Caco-2 (cell line): ENCODE data around the gene TRMT61A. TPM values are rescaled to one million over a fixed set of nuclear protein-coding genes. Genes with fewer than 3 reads are reported as not detected.

Experiments
- BruUV-seq: library from RNA; stranded (reverse); fragments of 400-500 nt; replicated peaks from 2 replicates; lab custom pipeline; 2021; lab: Mats Ljungman, UMichigan
- CTCF ChIA-PET: fragments of 300-600 bp; sonication (Branson Sonifier 250); formaldehyde crosslinking; loops from one replicate; lab custom pipeline; 2022; ENCODE audit warnings: antibody characterized with exemption; lab: Charles Lee
- POLR2A ChIA-PET: fragments of 300-600 bp; sonication (Branson Sonifier 250); formaldehyde crosslinking; loops from one replicate; lab custom pipeline; 2022; ENCODE audit warnings: antibody characterized with exemption; lab: Charles Lee
- DNase-seq, 2 experiments: peaks; one replicate each; pipeline versions ENCODE4 v3.0.0 to v3.0.0-alpha.2; 2020 to 2022
- H3K27me3 ChIP-seq: replicated peaks from 2 replicates; pipeline ENCODE4 v1.6.0; 2011; ENCODE audit warnings: low read length; ENCODE audit not compliant: control insufficient read depth, insufficient read depth
- H3K36me3 ChIP-seq: 2 replicates; pipeline ENCODE4 v1.5.1; 2011; ENCODE audit warnings: low read length; ENCODE audit not compliant: control insufficient read depth, insufficient read depth
- H3K4me1 ChIP-seq: fragments of 250-450 bp; sonication (Bioruptor Pico); 2 replicates; pipeline ENCODE4 v1.5.1; 2020; ENCODE audit warnings: mild to moderate bottlenecking
- H3K4me3 ChIP-seq: 2 replicates; pipeline ENCODE4 v1.5.1; 2011; ENCODE audit warnings: low read depth, mild to moderate bottlenecking, control low read depth, low read length
- H3K9me3 ChIP-seq: fragments of 250-450 bp; sonication (Bioruptor Pico); 2 replicates; pipeline ENCODE4 v1.5.1; 2020; ENCODE audit warnings: mild to moderate bottlenecking, moderate library complexity
- H3K27ac Mint-ChIP-seq: one replicate; pipeline ENCODE4 v1.8.0; 2022; ENCODE audit warnings: mixed read lengths; ENCODE audit not compliant: unreplicated experiment
- H3K27me3 Mint-ChIP-seq: one replicate; pipeline ENCODE4 v1.8.0; 2022; ENCODE audit warnings: mixed read lengths; ENCODE audit not compliant: insufficient read depth, unreplicated experiment
- H3K36me3 Mint-ChIP-seq: one replicate; pipeline ENCODE4 v1.8.0; 2022; ENCODE audit warnings: mild to moderate bottlenecking, mixed read lengths; ENCODE audit not compliant: insufficient read depth, unreplicated experiment
- H3K4me1 Mint-ChIP-seq: one replicate; pipeline ENCODE4 v1.8.0; 2022; ENCODE audit warnings: low read depth, mixed read lengths; ENCODE audit not compliant: unreplicated experiment
- H3K4me3 Mint-ChIP-seq: one replicate; pipeline ENCODE4 v1.8.0; 2022; ENCODE audit warnings: mild to moderate bottlenecking, moderate library complexity, mixed read lengths; ENCODE audit not compliant: unreplicated experiment
- H3K9me3 Mint-ChIP-seq: one replicate; pipeline ENCODE4 v1.8.0; 2022; ENCODE audit warnings: mixed read lengths; ENCODE audit not compliant: unreplicated experiment
- intact Hi-C: fragments of 100-400 bp; cut with micrococcal nuclease; formaldehyde crosslinking; loops from one replicate; pipeline ENCODE4 v1.10.0; 2022; ENCODE audit not compliant: unreplicated experiment
- total RNA-seq: library from RNA; stranded (reverse); gene quantifications from 2 replicates; pipeline ENCODE4 v1.2.3, GENCODE V29; 2022
- TF ChIP-seq, protein P1 (sequence below), 2 experiments: fragments of 200-600 bp in 1 of 2; IDR thresholded peaks; 1 replicate in 1 of 2; 2 replicates in 1 of 2; pipeline versions ENCODE4 v1.5.1 to v1.8.0; 2011 to 2022; ENCODE audit warnings: antibody characterized with exemption in 1 of 2, control low read depth in 1 of 2, inconsistent platforms in 1 of 2, low read depth in 1 of 2, low read length in 1 of 2, mild to moderate bottlenecking in 1 of 2, moderate library complexity in 1 of 2; ENCODE audit not compliant: insufficient read depth in 1 of 2, severe bottlenecking in 1 of 2, unreplicated experiment in 1 of 2

Gene TRMT61A
- total RNA-seq, 1 experiment from 2014 or later: 22.3 TPM

DNA sequence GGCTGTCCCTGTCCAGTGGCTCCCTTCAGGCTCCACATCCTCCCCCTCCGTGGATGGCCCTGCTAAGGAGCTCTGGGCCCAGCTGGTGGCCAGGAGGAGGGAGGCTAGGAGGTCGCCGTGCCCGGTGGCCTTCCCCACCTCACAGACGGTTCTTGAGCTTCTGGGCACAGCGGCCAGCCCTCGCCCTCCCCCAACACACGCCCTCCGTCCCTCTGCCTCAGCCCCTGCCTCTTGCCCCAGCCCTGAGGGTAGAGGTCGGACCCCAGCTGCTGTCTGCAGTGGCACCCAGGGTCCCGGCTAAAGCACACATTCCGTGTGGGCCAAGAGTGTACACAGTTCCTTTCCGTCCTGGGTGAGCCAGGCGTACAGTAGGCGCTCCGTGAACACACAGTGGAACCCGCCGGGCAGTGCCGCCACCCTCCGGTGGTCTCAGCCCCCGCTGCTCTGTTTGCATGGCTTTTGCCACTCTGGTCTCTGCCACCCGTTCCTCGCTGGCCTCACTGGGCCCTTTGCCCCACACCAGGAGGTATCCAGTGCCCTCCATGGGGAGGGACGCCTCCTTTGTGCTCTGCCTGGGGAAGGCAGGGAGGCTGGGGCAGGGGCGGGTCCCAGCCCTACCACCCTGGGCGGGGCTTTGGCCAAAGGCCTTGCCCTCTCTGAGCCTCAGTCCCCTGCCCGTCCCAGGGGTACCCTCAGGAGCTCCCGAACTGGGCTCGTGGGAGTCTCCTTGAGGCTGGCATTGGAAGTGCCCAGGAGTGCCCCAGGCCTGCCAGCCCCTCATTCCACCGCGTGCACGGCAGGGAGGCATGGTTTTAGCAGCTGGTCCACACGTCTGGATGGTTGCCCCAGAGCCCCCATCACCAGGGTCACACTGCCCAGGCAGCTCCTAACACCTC lies 13.0 kb downstream of the TRMT61A start:
- intact Hi-C loops: no loop called here
- H3K4me3 Mint-ChIP-seq: no peak overlapping the region
- no peaks in the 10 kb centered on the region for H3K27me3 Mint-ChIP-seq
- TF ChIP-seq, protein P1, sequence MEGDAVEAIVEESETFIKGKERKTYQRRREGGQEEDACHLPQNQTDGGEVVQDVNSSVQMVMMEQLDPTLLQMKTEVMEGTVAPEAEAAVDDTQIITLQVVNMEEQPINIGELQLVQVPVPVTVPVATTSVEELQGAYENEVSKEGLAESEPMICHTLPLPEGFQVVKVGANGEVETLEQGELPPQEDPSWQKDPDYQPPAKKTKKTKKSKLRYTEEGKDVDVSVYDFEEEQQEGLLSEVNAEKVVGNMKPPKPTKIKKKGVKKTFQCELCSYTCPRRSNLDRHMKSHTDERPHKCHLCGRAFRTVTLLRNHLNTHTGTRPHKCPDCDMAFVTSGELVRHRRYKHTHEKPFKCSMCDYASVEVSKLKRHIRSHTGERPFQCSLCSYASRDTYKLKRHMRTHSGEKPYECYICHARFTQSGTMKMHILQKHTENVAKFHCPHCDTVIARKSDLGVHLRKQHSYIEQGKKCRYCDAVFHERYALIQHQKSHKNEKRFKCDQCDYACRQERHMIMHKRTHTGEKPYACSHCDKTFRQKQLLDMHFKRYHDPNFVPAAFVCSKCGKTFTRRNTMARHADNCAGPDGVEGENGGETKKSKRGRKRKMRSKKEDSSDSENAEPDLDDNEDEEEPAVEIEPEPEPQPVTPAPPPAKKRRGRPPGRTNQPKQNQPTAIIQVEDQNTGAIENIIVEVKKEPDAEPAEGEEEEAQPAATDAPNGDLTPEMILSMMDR (IDR thresholded peaks at IDR 0.05; ENCODE audit: insufficient read depth in 1 of 2, low read depth in 1 of 2, low read length in 1 of 2, severe bottlenecking in 1 of 2, unreplicated experiment in 1 of 2): no peak
- no peaks in the 10 kb centered on the region for H3K9me3 Mint-ChIP-seq
- H3K36me3 ChIP-seq: no peaks in the 10 kb centered on the region
- no peak for DNase-seq
- ChIA-PET CTCF (interaction anchor here (2.7 kb wide), 1 partner anchor 23 kb away, joined by 13 read pairs; no protein-coding TSS in a partner anchor), POLR2A (no interaction called here)
- peaks cover 14% of the 10 kb centered on the region for H3K36me3 Mint-ChIP-seq
- H3K4me3 ChIP-seq: no peak overlapping the region
- peaks cover 6% of the 10 kb centered on the region for H3K4me1 ChIP-seq
- no peaks in the 10 kb centered on the region for H3K9me3 ChIP-seq
- H3K27me3 ChIP-seq: no peaks in the 10 kb centered on the region
- H3K4me1 Mint-ChIP-seq: no peaks in the 10 kb centered on the region
- no peak overlapping the region for H3K27ac Mint-ChIP-seq
- BruUV-seq: no TSS peak

DNA sequence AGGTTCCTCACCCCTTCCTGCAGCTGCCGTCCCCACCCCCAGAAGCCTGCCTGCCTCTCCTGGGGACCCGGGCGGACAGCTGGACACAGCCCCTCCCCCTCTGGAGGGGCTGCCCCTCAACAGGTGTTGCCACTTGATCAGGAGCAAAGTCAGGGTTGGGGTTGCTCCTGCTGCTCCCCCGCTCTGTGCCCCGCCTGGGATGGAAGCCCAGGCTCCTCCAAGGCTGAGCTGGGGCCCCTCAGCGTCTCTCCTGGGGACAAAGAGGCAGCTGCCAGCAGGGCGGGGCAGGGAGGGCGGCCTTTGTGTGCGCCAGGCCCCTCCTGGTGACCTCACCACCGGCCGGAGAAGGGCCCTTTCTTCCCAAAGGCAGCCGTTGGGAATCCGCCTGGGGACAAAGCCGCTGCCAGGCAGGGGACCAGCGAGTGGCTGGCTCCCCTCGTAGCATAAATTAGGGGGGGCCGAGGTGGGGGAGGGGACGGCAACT lies 13.7 kb downstream of the TRMT61A start:
- POLR2A ChIA-PET: no interaction called here
- Histone ChIP-seq H3K4me3 (no peak overlapping the region), H3K9me3 (no peaks in the 10 kb centered on the region), H3K4me1 (peaks cover 6% of the 10 kb centered on the region), H3K27me3 (no peaks in the 10 kb centered on the region), H3K36me3 (no peaks in the 10 kb centered on the region)
- CTCF ChIA-PET: interaction anchor here (2.7 kb wide), 1 partner anchor 24 kb away, joined by 13 read pairs; no protein-coding TSS in a partner anchor
- peaks cover 11% of the 10 kb centered on the region for H3K36me3 Mint-ChIP-seq
- no peak overlapping the region for H3K4me3 Mint-ChIP-seq
- no peaks in the 10 kb centered on the region for H3K27me3 Mint-ChIP-seq
- TF ChIP-seq, protein P1 (IDR thresholded peaks at IDR 0.05; ENCODE audit: insufficient read depth in 1 of 2, low read depth in 1 of 2, low read length in 1 of 2, severe bottlenecking in 1 of 2, unreplicated experiment in 1 of 2): no peak
- H3K4me1 Mint-ChIP-seq: no peaks in the 10 kb centered on the region
- no TSS peak for BruUV-seq
- no peaks in the 10 kb centered on the region for H3K9me3 Mint-ChIP-seq
- no peak overlapping the region for H3K27ac Mint-ChIP-seq
- intact Hi-C loops: no loop called here
- no peak for DNase-seq

DNA sequence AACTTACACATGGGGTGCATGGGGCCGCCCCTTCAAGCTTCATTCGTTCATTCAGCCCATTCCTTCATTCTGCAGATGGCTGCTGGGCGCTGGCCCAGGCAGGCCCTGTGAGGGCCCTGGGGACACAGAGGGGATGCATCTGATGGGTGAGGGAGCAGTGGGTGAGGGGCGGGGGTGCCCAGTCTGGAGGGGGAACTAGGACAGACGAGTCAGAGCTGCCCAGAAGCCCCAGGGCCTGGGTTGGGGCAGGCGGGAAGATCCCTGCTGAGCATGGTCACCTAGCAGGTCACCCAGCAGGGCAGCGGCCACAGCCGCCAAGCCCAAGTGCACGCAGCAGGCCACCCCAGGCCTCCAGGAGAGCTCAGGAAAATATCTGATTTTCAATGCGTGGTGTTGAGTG lies 14.1 kb downstream of the TRMT61A start:
- H3K9me3 Mint-ChIP-seq: no peaks in the 10 kb centered on the region

More for the DNA sequence above, 14.1 kb downstream of the TRMT61A start:
- TF ChIP-seq, protein P1 (IDR thresholded peaks at IDR 0.05; ENCODE audit: insufficient read depth in 1 of 2, low read depth in 1 of 2, low read length in 1 of 2, severe bottlenecking in 1 of 2, unreplicated experiment in 1 of 2): no peak
- H3K9me3 ChIP-seq: no peaks in the 10 kb centered on the region
- H3K27me3 ChIP-seq: no peaks in the 10 kb centered on the region
- ChIA-PET CTCF (interaction anchor here (2.7 kb wide), 1 partner anchor 24 kb away, joined by 13 read pairs; no protein-coding TSS in a partner anchor), POLR2A (no interaction called here)
- intact Hi-C loops: no loop called here
- no peak for DNase-seq
- Mint-ChIP-seq H3K4me1 (no peaks in the 10 kb centered on the region), H3K36me3 (peaks cover 11% of the 10 kb centered on the region), H3K4me3 (no peak overlapping the region), H3K27ac (no peak overlapping the region), H3K27me3 (no peaks in the 10 kb centered on the region)
- peaks cover 6% of the 10 kb centered on the region for H3K4me1 ChIP-seq
- no TSS peak for BruUV-seq
- H3K36me3 ChIP-seq: no peaks in the 10 kb centered on the region
- no peak overlapping the region for H3K4me3 ChIP-seq
